ENCODE results near the gene LAMC2.

DNA sequence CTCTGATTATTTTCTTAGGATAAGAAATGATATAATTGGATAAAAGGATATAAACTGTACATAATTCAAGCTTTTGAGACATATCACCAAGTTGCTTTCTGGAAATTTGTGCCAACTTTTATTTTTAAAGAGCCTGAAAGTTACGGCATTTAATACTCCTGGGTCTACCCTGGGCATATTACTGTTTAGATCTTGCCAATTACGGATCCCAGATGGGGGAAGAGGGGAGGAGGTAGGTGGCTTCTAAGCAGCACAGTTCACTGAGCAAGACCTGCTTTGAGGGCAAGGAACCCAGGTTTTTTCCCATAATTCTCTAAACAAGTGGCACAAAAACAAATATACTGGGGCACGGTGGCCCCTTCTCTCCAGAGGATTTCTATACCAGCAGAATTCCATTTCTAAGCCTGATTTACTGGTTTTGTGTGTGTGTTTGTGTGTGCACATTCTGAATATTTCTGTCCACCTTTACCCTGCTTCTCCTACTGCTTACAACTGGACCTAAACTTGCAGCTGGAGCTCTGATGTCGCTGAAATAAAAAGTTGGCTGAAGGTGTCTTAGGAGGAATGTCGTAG lies 76.7 kb downstream of the LAMC2 start:
- no peak for TF ChIP-seq POLR2A (IDR thresholded peaks at IDR 0.05)
- TF ChIP-seq, protein P1, sequence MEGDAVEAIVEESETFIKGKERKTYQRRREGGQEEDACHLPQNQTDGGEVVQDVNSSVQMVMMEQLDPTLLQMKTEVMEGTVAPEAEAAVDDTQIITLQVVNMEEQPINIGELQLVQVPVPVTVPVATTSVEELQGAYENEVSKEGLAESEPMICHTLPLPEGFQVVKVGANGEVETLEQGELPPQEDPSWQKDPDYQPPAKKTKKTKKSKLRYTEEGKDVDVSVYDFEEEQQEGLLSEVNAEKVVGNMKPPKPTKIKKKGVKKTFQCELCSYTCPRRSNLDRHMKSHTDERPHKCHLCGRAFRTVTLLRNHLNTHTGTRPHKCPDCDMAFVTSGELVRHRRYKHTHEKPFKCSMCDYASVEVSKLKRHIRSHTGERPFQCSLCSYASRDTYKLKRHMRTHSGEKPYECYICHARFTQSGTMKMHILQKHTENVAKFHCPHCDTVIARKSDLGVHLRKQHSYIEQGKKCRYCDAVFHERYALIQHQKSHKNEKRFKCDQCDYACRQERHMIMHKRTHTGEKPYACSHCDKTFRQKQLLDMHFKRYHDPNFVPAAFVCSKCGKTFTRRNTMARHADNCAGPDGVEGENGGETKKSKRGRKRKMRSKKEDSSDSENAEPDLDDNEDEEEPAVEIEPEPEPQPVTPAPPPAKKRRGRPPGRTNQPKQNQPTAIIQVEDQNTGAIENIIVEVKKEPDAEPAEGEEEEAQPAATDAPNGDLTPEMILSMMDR (IDR thresholded peaks at IDR 0.05) = no peak

All from esophagus squamous epithelium (tissue), 4 donors.